ENCODE results near the gene ATP5ME.
"Not testable (repeated sequence)": the region's sequence is repeated elsewhere in the genome, so short reads cannot be mapped to it uniquely, and the experiment has no call there.

Gene ATP5ME

GRCh38 chr4:674172-675035 is at the start of gene ATP5ME, which contains the start of gene MYL5:
Gene ATP5ME, minus strand, starts transcription at chr4:674276. Its CDS starts 29 bp downstream, at chr4:674247.
Gene MYL5, plus strand, starts transcription at chr4:674542. Its CDS starts 3,485 bp downstream, at chr4:678027.
- peak; percentile 91 to 96 for DNase-seq

- no peak for DNase-seq
These were observed 48.8 kb upstream of the ATP5ME start for GRCh38 chr4:722851-723360.

- DNase-seq: no peak
These were observed 48.2 kb upstream of the ATP5ME start for GRCh38 chr4:722169-722725.

- DNase-seq: no peak
These were observed 47.4 kb upstream of the ATP5ME start for GRCh38 chr4:721261-722168.

GRCh38 chr4:720111-720860 is 46.2 kb upstream of the ATP5ME start:
- no peak for DNase-seq

GRCh38 chr4:718460-718859 is 44.4 kb upstream of the ATP5ME start:
- DNase-seq: no peak

- no peak for DNase-seq
These were observed 43.7 kb upstream of the ATP5ME start for GRCh38 chr4:717601-718320.

- DNase-seq: no peak
These were observed 40.0 kb upstream of the ATP5ME start for GRCh38 chr4:714087-714486.

GRCh38 chr4:712916-713632 is 39.0 kb upstream of the ATP5ME start:
- DNase-seq: no peak

GRCh38 chr4:712093-712492 is 38.0 kb upstream of the ATP5ME start:
- no peak for DNase-seq

GRCh38 chr4:710916-711315 is 36.8 kb upstream of the ATP5ME start:
- no peak for DNase-seq

- no peak for DNase-seq
These were observed 36.0 kb upstream of the ATP5ME start for GRCh38 chr4:710116-710515.

GRCh38 chr4:709348-709747 is 35.3 kb upstream of the ATP5ME start:
- no peak for DNase-seq

GRCh38 chr4:708631-708933 is 34.5 kb upstream of the ATP5ME start:
- no peak for DNase-seq

- no peak for DNase-seq
These were observed 34.0 kb upstream of the ATP5ME start for GRCh38 chr4:707929-708630.

GRCh38 chr4:706834-707598 is 32.9 kb upstream of the ATP5ME start:
- no peak for DNase-seq

GRCh38 chr4:706083-706633 is 32.1 kb upstream of the ATP5ME start:
- not testable (repeated sequence) for DNase-seq

- peak; percentile 88 to 91 for DNase-seq
These were observed 31.4 kb upstream of the ATP5ME start, which contains the start of gene PCGF3 for GRCh38 chr4:705278-706082. Gene PCGF3, plus strand, starts transcription at chr4:705832. Its CDS starts 27,849 bp downstream, at chr4:733681.

- DNase-seq: no peak
These were observed 30.8 kb upstream of the ATP5ME start for GRCh38 chr4:704971-705277.
